Measurements from ENCODE around the gene SLC10A4.
"Not testable (repeated sequence)": the region's sequence is repeated elsewhere in the genome, so short reads cannot be mapped to it uniquely, and the experiment has no call there.

SLC10A4 gene, protein sequence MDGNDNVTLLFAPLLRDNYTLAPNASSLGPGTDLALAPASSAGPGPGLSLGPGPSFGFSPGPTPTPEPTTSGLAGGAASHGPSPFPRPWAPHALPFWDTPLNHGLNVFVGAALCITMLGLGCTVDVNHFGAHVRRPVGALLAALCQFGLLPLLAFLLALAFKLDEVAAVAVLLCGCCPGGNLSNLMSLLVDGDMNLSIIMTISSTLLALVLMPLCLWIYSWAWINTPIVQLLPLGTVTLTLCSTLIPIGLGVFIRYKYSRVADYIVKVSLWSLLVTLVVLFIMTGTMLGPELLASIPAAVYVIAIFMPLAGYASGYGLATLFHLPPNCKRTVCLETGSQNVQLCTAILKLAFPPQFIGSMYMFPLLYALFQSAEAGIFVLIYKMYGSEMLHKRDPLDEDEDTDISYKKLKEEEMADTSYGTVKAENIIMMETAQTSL

DNA sequence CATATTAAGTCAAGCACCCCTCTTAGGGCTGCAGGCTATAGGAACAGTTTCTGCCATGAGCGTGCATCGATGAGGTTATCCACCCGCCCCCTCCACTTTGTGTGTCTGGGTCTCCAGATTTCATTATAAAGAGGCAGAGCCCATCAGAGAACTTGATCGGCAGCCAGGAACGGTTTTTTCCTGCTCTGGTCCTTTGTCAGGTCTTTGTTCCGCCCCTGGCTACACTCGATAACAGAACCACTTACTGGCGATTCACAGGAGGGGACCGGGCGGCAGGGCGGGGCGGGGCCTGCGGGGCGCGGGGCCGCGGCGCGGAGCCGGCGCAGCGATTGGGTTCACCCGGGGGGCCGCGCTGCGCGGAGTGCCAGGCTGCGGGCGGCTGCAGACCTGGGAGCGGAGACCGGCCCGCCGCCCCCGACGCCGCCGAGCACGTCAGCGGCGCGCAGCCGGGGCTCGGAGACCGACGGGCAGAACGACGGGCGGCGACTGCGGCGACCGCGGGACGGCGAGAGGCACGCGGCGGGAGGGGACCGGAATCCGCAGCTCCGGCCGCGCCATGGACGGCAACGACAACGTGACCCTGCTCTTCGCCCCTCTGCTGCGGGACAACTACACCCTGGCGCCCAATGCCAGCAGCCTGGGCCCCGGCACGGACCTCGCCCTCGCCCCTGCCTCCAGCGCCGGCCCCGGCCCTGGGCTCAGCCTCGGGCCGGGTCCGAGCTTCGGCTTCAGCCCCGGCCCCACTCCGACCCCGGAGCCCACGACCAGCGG, at the start of gene SLC10A4:
TSS of gene SLC10A4 (plus strand) at position 338 of the 771 bp plus-strand sequence. CDS start at position 557, 219 bp downstream.
- no peak for DNase-seq

DNA sequence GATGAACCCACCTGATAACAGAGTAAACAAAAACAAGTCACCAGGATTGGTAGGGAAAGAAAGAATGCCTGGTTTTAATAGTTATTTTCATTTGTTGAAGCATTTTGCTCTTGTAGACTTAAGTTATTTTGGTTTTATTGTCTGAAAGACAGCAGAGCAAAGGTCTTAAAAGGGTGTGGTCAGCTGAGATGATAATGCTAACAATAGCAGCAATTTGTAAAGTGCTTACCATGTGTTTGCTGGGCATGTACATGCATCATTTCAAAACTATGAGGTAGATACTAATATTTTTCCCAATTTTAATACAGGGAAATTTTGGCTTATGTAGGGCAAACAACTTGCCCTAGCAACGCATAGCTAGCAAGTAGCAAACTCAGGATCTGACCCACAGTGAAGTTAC, 46.8 kb upstream of the SLC10A4 start:
- no peak for DNase-seq

- no peak for DNase-seq
Measured at GRCh38 chr4:48439988-48440387, 43.2 kb upstream of the SLC10A4 start.

DNA sequence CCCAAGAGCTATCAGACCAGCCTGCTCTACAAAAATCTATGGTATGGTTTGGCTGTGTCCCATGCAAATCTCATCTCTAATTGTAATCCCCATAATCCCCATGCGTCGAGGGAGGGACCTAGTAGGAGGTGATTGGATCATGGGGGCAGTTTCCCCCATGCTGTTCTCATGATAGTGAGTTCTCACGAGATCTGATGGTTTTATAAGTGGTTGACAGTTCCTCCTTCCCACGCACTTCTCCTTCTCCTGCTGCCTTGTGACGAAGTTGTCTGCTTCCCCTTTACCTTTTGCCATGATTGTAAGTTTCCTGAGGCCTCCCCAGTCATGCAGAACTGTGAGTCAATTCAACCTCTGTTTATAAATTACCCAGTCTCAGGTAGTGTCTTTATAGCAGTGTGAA, 42.2 kb upstream of the SLC10A4 start:
- not testable (repeated sequence) for DNase-seq

DNA sequence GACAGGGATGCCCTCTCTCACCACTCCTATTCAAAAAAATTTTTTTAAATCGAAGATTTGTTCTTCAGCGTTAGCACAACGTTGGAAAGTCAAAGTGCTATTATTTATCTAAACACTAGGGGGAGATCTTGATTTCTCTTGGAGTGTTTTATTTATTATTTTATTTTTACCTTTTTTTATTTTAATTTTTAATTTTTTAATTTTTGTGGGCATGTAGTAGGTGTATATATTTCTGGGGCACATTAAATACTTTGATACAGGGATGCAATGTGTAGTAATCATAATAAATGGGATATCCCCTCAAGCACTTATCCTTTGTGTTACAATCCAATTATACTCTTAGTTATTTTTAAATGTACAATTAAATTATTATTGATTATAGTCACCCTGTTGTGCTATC, 37.4 kb upstream of the SLC10A4 start:
- DNase-seq, result no peak

DNA sequence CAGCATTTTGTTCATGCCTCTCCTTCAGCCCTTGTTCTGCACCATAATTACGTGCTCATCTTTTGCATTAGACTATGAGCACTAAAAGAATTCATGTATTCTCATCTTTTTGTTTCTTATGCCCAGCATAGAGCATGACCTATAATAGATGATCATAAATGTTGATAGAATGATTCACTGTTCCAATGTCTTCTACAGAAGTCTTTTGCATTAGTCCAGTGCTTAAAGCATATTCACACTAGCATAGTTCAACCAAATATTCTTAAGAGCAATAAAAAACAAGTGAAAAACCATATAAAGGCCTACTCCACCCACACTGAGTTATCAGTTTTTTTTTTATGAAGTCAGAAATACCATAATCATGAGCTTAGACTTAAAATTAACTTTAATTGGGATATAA, 36.5 kb upstream of the SLC10A4 start:
- no peak for DNase-seq

GRCh38 chr4:48449151-48449550, 34.0 kb upstream of the SLC10A4 start:
- no peak for DNase-seq

DNA sequence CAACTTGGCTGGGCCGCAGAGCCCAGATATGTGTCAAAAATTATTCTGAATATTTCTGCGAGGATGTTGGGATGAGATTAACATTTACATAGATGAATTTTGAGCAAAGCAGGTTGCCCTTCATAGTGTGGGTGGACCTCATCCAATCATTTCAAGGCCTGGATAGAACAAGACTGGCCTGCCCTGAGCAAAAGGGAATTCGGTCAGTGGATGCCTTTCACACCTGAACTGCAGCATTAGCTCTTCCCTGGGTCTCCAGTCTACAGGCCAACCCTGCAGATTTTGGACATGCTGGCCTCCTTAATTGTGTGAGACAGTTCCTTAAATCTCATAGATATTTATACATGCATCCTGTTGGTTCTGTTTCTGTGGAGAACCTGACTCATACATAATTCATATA, 32.4 kb upstream of the SLC10A4 start:
- DNase-seq, result no peak

DNA sequence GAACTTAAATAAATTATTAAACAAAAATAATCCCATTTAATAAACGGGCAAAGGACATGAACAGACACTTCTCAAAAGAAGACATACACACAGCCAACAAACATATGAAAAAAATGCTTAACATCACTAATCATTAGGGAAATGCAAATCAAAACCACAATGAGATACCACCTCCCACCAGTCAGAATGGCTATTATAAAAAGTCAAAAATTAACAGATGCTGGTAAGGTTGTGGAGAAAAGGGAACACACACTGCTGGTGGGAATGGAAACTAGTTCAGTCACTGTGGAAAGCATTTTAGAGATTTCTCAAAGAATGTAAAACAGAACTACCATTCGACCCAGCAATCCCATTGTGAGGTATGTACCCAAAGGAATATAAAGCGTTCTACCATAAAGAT, 31.5 kb upstream of the SLC10A4 start:
- not testable (repeated sequence) for DNase-seq

DNA sequence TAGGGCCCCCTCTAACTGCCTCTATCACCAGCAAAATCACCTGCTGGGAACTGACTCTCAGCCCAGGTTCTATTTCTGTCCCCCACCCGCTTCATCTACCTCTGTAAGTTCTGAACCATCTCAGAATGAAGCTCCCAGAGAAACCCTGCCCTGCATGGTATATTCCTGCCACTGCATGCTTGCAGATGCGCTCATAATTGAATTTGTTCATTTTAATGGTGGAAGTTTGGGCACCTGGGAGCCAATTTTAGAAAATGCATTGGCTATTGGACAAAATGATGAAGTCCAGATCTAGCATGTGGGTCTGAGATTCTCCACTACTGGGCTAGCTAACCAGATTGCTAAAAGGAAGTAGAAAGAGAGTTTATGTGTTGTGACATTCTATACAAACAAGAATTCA, 28.6 kb upstream of the SLC10A4 start:
- DNase-seq, result no peak

DNA sequence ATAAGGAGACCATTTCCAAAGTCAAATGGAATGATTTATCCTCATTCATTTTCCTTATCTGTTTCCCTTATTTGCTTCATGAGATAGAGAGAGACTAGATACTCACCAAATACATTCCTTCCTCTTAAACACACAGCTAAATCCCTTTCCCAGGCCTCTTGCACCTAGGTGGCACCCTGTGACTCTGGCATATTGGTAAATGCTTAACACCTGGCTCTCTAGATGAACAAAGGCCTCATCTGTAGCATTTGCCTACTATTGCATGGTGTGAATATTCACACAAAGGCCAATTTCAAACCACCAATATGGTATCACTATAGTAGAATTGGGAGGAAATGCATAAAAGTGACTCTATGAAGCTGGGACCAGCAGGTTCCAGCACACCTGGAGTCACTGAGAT, 22.1 kb upstream of the SLC10A4 start:
- no peak for DNase-seq

DNA sequence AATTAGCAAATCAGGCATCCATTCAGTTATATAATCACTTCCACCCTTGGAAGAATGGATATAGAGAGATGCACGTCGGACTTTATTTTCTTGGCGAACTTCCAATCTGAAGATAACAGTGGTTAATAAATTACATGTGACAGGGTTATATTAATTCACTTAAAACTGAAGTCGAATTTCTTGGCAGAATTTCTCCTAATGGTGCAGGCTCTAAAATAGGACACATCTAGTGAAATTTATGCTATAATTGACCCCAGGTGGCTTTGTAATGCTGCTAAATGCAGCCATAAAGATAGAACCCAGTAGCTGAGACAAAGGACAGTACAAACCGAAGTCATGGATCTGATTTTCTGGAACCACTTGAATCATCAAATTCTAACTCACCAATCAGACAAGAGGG, 20.8 kb upstream of the SLC10A4 start:
- DNase-seq, result no peak

- no peak for DNase-seq
Measured at GRCh38 chr4:48467442-48467841, 15.7 kb upstream of the SLC10A4 start.

GRCh38 chr4:48467891-48468290, 15.3 kb upstream of the SLC10A4 start:
- no peak for DNase-seq

- no peak for DNase-seq
Measured at GRCh38 chr4:48470137-48470536, 13.0 kb upstream of the SLC10A4 start.

DNA sequence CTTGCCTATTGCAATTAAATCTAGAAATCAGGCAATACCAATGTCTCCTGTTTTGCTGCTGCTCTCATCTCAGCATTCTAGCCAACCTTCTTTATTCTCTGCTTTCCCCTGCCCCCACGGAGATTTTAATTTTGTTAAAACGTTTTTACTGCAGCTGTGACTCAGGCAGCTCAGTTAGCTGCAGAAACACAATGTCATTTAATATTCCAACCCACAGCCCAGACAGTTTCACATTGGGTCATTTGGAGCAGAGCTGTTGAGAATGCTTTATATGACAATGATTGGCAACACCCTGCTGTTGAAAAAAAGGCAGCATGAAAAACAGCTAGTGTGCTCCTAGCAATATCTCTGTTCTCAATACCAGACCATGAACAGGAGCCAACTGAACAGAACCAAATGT, 12.6 kb upstream of the SLC10A4 start:
- DNase-seq, result no peak

- DNase-seq, result no peak
Measured at GRCh38 chr4:48472794-48473193, 10.3 kb upstream of the SLC10A4 start.

DNA sequence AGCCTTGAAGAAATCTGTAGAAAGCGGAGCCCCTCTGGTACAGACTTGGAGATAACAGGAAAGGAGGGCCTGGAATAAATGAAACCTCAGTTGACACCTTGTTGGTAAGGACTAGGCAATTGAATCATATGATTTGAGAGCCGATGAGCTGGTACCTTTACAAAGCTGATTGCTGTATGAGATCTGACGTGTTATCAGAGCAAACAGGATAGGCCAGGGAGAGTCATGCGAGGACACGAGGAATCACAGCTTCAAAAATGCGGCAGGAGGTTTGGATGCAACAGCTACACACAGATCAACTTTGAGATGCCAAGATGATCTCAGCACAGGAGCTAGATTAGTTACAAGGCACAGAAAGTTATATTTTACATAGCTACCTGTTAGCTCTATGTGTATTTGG, 7.4 kb upstream of the SLC10A4 start:
- no peak for DNase-seq

DNA sequence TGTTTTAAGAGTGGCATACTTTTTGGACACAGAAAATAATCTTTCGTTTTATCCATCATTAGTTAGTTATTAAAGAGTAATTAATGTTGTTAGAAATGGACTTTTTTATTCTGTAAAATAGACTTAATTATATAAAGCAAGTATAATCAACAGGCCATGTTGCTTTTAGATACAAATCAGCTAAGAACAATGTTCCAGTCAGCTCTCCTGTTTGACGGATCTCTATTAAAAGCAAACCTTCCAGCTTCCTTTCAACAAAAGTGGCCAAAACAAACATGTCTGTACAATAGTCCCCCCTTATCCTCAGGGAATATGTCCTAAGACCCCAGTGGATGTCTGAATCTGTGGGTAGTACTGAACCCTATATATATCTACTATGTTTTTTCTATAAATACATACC, 4.9 kb upstream of the SLC10A4 start:
- no peak for DNase-seq

DNA sequence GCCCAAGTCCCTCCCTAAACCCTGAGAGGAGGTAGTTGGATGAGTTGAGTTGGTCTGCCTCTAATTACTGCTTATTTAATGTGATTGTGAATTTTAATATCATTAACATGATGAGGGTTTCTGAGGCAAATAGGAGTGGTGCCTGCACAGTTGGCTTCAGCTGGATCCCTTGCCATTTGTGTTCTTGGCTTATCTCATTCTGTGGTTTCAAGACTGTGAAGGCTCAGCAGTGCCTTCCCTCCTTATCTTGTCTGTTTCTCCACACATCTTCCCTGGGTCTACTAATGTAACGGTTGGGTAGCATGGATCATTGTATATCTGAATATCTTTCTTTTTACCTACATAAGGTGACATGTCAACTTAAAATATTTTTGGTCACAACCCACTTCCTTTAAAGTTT, 1.6 kb upstream of the SLC10A4 start:
- no peak for DNase-seq

DNA sequence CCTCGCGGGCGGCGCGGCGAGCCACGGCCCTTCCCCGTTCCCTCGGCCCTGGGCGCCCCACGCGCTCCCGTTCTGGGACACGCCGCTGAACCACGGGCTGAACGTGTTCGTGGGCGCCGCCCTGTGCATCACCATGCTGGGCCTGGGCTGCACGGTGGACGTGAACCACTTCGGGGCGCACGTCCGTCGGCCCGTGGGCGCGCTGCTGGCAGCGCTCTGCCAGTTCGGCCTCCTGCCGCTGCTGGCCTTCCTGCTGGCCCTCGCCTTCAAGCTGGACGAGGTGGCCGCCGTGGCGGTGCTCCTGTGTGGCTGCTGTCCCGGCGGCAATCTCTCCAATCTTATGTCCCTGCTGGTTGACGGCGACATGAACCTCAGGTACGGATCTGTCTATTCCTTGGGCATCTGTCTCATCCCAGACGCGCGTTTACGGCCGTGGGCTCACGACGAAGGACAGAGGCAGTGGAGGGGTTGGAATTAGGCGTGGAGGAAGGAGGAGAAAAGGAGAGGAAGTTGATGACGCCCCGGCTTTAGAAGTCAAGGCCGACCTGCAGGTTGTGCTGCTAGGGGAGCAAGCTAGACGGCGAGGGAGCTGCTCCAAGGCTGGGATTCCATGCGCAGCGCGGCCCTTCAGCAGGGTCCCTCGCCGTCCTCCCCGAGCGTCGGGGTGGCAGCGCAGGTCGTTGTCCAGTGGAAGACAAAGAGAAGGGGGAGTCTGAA, 792 bp downstream of the SLC10A4 start:
- DNase-seq, result no peak

- no peak for DNase-seq
Measured at GRCh38 chr4:48484494-48485168, 1.5 kb downstream of the SLC10A4 start.

- DNase-seq, result no peak
Measured at GRCh38 chr4:48489683-48490011, 6.5 kb downstream of the SLC10A4 start.
